MM.1S (cell line): Measurements from ENCODE around the gene CTCF.

Experiments used
- EZH2 ChIP-seq: fragments of 300-600 bp; sonication (generic); optimal IDR thresholded peaks from 2 replicates; pipeline ENCODE3; 2017; ENCODE audit warnings: low read depth, mild to moderate bottlenecking, antibody characterized with exemption, low read length, mixed read lengths
- EZH2phosphoT487 ChIP-seq: fragments of 300-600 bp; sonication (generic); IDR thresholded peaks from 2 replicates; pipeline ENCODE4 v1.6.1; 2018; ENCODE audit warnings: antibody characterized with exemption, low read length
- TF ChIP-seq, protein P1 (sequence below): fragments of 300-600 bp; sonication (generic); IDR thresholded peaks from 2 replicates; pipeline ENCODE4 v1.5.1; 2016; ENCODE audit warnings: antibody characterized with exemption, low read length, mixed read lengths

DNA sequence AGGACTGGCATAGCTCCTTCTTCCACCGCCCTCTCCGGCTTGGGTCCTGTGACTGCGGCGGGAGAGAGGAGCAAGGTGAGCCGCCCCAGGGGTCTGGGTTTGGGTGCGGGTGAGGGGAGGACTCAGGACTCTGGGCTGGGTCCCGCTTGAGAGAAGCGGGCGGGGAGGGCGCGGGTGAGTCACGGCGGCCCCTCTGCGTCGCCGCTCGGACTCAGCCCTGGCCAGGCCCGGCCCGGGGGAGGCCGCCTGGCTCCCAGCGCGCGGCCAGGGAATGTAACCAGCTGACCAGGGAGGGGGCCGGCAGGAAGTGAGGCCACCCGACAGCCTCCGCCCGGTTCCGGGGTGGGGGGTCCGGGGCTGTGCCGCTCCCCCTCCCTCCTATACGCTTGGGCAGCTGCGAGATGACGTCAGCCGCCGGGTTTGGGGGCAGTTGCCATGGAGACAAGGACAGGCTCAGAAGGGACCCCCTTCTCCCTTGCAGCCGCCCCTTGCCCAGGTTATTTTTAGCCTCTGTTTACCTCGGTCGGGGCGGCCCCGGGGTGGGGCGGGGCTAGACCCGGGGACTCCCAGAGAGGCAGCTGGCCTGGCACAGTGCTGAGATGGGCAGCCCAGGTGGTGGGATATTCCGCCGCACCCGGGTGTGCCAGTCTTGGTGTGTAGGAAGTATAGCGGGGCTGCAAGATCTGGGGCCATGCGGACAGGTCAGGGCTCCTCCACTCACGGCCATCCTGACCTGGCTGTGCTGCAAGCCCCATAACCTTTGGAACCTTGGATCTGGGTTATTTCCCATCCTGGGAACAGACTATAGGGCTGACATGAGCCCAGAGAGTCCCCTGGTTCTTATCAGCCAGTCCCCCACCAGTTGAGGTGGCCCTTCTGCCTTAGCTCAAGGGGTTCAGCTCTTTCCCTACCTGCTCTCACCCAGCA is 32.0 kb upstream of the CTCF start:
- TF ChIP-seq, protein P1, sequence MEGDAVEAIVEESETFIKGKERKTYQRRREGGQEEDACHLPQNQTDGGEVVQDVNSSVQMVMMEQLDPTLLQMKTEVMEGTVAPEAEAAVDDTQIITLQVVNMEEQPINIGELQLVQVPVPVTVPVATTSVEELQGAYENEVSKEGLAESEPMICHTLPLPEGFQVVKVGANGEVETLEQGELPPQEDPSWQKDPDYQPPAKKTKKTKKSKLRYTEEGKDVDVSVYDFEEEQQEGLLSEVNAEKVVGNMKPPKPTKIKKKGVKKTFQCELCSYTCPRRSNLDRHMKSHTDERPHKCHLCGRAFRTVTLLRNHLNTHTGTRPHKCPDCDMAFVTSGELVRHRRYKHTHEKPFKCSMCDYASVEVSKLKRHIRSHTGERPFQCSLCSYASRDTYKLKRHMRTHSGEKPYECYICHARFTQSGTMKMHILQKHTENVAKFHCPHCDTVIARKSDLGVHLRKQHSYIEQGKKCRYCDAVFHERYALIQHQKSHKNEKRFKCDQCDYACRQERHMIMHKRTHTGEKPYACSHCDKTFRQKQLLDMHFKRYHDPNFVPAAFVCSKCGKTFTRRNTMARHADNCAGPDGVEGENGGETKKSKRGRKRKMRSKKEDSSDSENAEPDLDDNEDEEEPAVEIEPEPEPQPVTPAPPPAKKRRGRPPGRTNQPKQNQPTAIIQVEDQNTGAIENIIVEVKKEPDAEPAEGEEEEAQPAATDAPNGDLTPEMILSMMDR, result no peak
- TF ChIP-seq EZH2, result no peak
- TF ChIP-seq EZH2phosphoT487, result no peak
